DLD1 (cell line): ENCODE measurements around the gene CNPY2.

Experiments used
- in situ Hi-C: cut with HindIII; loops from 2 replicates; pipeline ENCODE4 v1.10.0; 2017; ENCODE audit warnings: low sequenced_read_pairs

CNPY2 gene

GRCh38 chr12:56260921-56261320 is 54.9 kb downstream of the CNPY2 start:
- in situ Hi-C loops: no loop called here

GRCh38 chr12:56260380-56260779 is 55.4 kb downstream of the CNPY2 start:
- in situ Hi-C loops: no loop called here
